Brain pericyte (primary cell): Measurements from ENCODE around the gene COL3A1.
A peak's percentile ranks its signal among the peaks of the same experiment; 100 is the strongest.

Experiments used
- DNase-seq: peaks from one replicate; pipeline ENCODE4 v3.0.0-alpha.2; 2012; ENCODE audit warnings: low read depth, low spot score

COL3A1 gene

DNA sequence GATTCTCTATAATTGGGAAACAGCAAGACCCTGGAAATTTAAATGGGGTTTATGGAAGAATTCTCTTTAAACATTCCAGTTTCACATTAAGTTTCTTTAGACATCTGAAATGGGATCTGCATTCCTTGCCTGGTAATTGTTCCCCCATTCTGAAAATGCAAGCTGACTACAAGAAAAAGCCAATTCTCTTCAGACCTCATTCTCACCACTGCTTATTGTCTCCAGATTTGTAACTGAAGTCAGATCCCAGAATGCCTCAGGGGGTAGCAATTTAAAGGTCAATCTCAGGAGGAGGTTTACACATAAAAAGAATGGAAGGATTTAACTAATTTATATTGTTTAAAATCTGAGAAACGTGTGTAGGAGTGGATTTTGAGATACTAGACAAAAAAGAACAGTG is 41.2 kb downstream of the COL3A1 start:
- no peak for DNase-seq

DNA sequence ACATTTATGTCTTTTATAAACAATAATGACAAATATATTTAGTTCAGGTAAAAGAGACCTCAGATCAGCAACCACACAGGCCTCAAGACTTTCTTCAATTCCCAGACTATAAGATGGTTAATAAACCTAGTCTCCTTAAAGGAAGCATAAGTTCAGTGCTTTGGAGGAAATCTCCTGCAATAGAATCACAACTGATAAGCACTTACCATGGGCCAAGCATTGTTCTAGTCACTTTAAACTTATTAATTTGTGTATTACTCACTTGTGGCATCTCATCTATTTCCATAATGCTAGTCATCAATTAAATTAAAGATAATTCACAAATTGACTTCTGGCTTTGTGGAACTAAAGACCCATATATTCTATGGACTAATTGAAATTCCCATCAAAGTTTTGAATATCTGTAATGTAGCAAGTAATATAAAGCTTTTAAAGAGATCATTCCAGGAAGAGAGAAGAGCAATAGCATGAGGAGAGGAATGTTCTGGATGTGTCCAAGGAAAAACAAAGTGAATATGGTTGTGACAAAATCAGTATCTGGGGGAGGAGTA is 42.2 kb downstream of the COL3A1 start:
- no peak for DNase-seq

- DNase-seq: no peak
Measured at GRCh38 chr2:189018631-189019030, 44.5 kb downstream of the COL3A1 start.

DNA sequence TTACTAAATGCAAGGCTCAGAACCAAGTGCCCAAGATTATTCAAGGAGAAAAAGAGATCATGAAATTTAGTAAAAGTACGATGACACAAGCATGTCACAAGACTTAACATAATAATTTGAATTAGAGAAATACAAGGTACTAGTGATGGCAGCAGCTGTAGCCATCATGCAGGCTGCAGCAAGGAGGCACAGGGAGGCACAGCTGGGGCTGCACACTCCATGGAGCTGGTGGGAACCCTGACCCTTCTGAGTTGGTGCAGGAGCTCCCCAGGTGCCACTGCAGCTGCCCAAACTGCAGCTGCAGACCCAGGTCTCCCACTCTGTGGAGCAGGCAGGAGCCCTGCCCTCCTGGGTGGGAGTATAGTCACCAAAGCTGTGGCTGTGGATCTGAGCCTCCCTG is 46.0 kb downstream of the COL3A1 start:
- DNase-seq: no peak

DNA sequence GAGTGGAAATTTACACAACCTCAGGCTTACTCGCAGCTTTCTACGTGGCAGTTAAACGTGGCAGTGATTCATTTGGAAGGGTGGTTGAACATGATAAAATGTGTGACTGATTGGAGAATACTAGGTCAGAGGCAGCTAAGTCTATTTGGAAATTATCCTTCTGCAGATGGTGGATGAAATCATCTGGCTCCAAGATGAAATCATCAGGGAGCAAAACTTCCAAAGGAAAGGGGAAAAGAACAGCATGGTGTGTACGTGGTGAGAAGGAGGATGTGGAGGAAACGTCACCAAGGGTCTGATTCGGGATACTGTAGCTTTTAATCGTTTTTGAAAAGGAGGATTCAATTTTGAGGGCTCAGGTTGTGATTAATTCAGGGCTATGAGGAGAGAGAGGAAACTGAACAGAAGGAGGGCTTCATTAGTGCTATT is 47.9 kb downstream of the COL3A1 start:
- DNase-seq: no peak

- DNase-seq: peak; percentile 38
Measured at GRCh38 chr2:189022492-189022891, 48.3 kb downstream of the COL3A1 start.

DNA sequence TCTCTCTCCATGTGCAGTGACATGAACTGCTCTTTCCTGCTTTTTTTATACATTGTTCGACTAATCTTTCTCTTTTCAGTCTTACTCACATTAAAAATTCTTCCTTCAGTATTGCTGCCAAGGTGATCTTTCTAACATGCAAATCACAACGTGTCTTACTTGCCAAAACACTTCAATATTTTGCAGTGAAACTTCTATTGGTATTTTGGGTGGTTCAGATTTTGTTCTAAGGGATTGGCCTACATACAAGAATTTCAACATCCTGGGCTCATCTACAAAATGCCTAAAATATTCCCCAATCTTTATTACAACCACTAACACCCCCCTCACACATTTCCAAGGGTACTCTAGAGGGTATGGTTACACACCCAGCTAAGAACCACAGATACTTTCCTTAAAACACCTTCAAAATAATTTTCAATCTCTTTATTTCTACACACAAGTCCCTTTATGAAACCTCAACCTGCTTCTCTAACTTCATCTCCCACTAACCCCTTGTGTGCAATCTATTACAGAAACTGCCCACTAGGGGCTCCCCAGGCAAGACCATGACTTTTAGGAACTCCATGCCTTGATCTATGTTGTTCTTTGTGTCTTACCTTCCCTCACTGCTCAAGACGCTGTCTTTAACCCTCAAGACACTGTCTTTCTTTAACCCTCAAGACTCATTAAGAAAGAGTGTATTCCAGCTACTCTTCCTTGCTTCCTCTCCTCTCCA is 50.9 kb downstream of the COL3A1 start:
- no peak for DNase-seq

- no peak for DNase-seq
Measured at GRCh38 chr2:189037518-189037917, 63.3 kb downstream of the COL3A1 start.

GRCh38 chr2:189045836-189046235 is 71.7 kb downstream of the COL3A1 start:
- DNase-seq: no peak

GRCh38 chr2:189046320-189046719 is 72.1 kb downstream of the COL3A1 start:
- no peak for DNase-seq

DNA sequence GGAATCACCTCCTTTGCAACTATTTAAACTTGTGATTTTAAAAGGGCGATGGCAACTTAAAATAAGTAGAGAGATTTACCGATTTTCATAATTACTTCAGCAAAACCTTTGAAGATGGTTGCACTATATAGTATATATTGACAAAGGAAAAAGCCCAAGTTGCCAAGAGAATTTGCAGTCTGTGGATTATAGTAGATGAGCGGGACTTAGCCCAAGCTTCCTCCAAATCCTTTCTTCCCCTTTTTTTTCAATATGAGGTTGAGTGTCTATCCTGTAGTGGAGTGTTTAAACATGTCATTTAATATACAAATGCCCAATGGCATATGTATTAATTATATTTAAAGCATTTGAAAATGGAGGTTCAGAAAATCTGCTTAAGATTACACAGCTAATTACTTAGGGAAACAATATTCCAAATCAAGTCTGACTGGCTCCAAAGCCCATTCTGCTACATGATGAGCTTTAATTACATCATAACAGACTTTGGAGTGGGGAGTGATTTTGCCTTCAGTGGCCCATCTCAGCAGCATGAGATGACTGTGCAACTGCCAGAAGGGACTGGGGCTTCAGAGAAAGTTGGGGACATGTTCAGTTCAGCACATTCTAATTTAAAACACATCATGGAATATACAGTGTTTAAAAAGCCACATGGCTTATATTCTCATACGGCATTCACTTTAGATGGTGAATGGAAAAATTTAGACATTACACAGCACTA is 73.2 kb downstream of the COL3A1 start:
- no peak for DNase-seq

DNA sequence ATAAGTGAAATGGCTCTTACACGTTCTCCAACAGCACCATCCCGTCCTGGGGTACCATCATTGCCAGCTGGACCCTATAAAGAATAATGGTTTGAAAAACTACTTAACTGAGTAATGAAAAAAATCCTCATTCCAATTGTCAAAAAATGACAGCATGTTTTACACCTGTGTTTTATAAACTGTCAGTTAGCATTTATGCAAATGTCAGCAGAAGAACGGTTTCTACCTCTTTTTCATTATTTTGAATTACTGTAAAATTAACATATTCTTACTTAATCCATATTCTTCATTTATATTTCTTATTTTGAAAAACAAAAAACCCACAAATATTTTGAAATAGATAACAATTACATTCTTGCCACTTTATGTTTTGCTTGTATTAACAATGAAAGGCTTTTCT is 74.0 kb downstream of the COL3A1 start:
- DNase-seq: no peak

DNA sequence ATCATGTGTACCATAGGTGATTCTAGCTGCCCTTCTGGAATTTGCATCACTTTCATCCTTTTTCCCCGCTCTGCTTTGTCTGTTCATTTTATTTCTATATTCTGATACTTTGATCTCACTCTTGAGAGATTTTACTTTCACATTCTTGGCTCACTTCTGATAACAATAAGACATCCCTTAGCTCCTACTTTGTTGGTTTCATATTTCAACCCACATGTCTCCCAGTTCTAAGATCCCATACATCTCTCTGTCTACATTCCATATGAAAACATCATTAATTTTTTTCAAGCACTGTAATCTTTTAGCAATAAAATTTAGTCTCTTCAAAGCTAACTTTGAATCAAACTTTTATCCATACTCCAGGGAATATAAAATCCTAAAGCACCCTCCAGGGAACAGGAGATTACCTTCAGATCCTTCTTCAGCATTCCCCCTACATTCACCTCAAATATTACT is 75.6 kb downstream of the COL3A1 start:
- no peak for DNase-seq

- no peak for DNase-seq
Measured at GRCh38 chr2:189050165-189050712, 76.1 kb downstream of the COL3A1 start.

DNA sequence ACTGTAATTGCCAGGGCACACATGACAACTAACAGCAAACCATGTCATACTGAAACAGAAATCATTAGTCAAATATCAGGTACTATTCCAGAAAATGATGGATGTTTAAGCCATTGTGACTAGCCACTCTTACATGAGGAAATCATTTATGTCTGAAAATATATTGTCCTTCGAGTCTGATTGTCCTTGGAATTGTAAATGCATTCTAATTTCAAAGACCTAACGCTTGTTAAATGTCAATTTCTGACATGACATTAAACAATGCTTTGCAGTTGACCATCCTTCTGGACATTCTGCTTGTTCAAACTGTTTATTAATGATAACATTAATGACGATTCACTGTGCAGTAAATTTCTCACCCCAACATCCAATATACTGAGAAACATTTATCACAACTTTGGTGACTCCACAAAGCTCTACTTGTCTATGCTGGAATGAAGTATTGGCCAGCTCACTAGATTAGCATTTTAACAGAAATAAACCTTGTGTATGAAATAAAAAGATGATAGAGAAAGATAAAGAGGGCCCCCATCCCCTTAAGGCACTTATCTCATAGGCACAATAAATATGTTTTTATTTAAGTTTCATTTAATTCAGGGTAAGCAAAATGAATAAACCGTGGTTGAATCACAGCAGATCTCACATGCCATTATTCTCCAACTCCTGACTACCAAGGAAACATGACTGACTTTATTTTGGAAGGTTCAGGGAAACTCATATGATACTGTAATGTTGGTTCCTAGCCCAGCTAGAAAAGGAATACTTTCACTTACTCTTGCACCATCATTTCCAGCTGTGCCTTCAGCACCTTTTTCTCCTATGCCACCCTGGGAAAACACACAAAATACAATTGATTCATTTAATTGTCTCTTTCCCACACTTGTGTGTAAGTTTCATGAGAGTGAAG is 82.3 kb downstream of the COL3A1 start:
- DNase-seq: no peak

DNA sequence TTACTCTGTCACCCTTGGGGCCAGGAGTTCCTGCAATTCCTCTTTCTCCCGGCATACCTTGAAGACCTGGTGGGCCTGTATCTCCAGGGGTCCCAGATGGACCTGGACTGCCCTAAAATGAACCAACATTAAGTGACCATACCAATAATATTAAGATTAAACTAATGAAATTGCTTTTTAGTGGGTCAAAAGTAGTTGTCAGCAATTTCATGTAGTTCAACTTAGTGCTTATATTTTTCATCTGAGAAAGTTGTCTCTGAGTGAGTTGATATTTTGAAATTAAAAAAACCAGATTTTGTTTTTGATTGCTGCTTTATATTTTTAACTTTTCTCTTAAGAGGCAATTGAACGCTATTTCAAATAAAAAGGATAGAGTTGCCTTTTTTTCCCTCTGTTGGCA is 83.1 kb downstream of the COL3A1 start:
- DNase-seq: no peak

- peak; percentile 18 for DNase-seq
Measured at GRCh38 chr2:189060096-189060642, 86.0 kb downstream of the COL3A1 start.
